Stimulated activated CD8-positive, alpha-beta memory T cell treated with anti-CD3 and anti-CD28 coated beads, Interleukin-4, amount 100 ng/mL, for 24 hours (primary cell): Measurements from ENCODE around the gene ALLC.
"Not testable (repeated sequence)": the region's sequence is repeated elsewhere in the genome, so short reads cannot be mapped to it uniquely, and the experiment has no call there.

Experiments
- DNase-seq: peaks from one replicate; pipeline ENCODE4 v3.0.0-alpha.2; 2020; ENCODE audit warnings: low read depth

ALLC gene

GRCh38 chr2:3657881-3658280 lies at the start of gene ALLC:
TSS of gene ALLC (plus strand) at chr2:3658200. CDS start at chr2:3671158, 12,958 bp downstream.
- DNase-seq = no peak

- DNase-seq = no peak
These were observed 49.4 kb upstream of the ALLC start for GRCh38 chr2:3608373-3609278.

- DNase-seq = not testable (repeated sequence)
These were observed 48.7 kb upstream of the ALLC start for GRCh38 chr2:3609279-3609673.

- no peak for DNase-seq
These were observed 47.6 kb upstream of the ALLC start for GRCh38 chr2:3610415-3610814.

- no peak for DNase-seq
These were observed 47.0 kb upstream of the ALLC start for GRCh38 chr2:3610881-3611505.

GRCh38 chr2:3611589-3611988 lies 46.4 kb upstream of the ALLC start:
- DNase-seq = no peak

GRCh38 chr2:3612639-3613523 lies 45.1 kb upstream of the ALLC start:
- DNase-seq = no peak

GRCh38 chr2:3613524-3613905 lies 44.5 kb upstream of the ALLC start:
- DNase-seq = no peak

GRCh38 chr2:3614743-3615142 lies 43.3 kb upstream of the ALLC start:
- not testable (repeated sequence) for DNase-seq

- DNase-seq = not testable (repeated sequence)
These were observed 42.3 kb upstream of the ALLC start for GRCh38 chr2:3615541-3616200.

- DNase-seq = not testable (repeated sequence)
These were observed 41.4 kb upstream of the ALLC start for GRCh38 chr2:3616435-3617197.

- no peak for DNase-seq
These were observed 40.7 kb upstream of the ALLC start for GRCh38 chr2:3617198-3617890.

GRCh38 chr2:3618367-3618766 lies 39.6 kb upstream of the ALLC start:
- no peak for DNase-seq

GRCh38 chr2:3619033-3619432 lies 39.0 kb upstream of the ALLC start:
- no peak for DNase-seq

GRCh38 chr2:3619661-3620060 lies 38.3 kb upstream of the ALLC start:
- not testable (repeated sequence) for DNase-seq

- DNase-seq = no peak
These were observed 37.2 kb upstream of the ALLC start for GRCh38 chr2:3620834-3621233.

- no peak for DNase-seq
These were observed 35.0 kb upstream of the ALLC start for GRCh38 chr2:3622967-3623366.

- no peak for DNase-seq
These were observed 33.8 kb upstream of the ALLC start for GRCh38 chr2:3624059-3624794.

- DNase-seq = no peak
These were observed 32.8 kb upstream of the ALLC start for GRCh38 chr2:3625186-3625585.
